HL-60 (cell line): ENCODE measurements around the gene ATP6V1G3.

Experiments
- DNase-seq, 2 experiments: peaks; one replicate each; pipeline ENCODE4 v3.0.0-alpha.2; 2010 to 2020; ENCODE audit warnings: low read depth in 1 of 2, low spot score in 1 of 2
- H3K27ac ChIP-seq: fragments of 250-450 bp; sonication (Bioruptor Pico); replicated peaks from 2 replicates; pipeline ENCODE4 v1.5.1; 2020; ENCODE audit warnings: mild to moderate bottlenecking, moderate library complexity
- H3K27me3 ChIP-seq: fragments of 250-450 bp; sonication (Bioruptor Pico); 2 replicates; pipeline ENCODE4 v1.5.1; 2021; ENCODE audit warnings: mild to moderate bottlenecking, moderate library complexity; ENCODE audit not compliant: insufficient read depth, poor library complexity, severe bottlenecking
- H3K4me3 ChIP-seq: replicated peaks from 2 replicates; pipeline ENCODE4 v1.5.1; 2011; ENCODE audit warnings: mild to moderate bottlenecking, control low read depth, low read length; ENCODE audit not compliant: insufficient read depth
- CTCF ChIP-seq: IDR thresholded peaks from one replicate; pipeline ENCODE4 v1.5.1; 2011; ENCODE audit warnings: low read length, control low read depth, inconsistent platforms; ENCODE audit not compliant: insufficient read depth
- GABPA ChIP-seq: IDR thresholded peaks from 2 replicates; pipeline ENCODE4 v1.6.1; 2012; ENCODE audit warnings: low read depth
- POLR2AphosphoS5 ChIP-seq: IDR thresholded peaks from 2 replicates; pipeline ENCODE4 v1.6.1; 2012; ENCODE audit warnings: low read depth
- REST ChIP-seq: IDR thresholded peaks from 2 replicates; pipeline ENCODE4 v1.6.1; 2012; ENCODE audit warnings: low read depth; ENCODE audit not compliant: insufficient replicate concordance
- SPI1 ChIP-seq: IDR thresholded peaks from 2 replicates; pipeline ENCODE4 v1.6.1; 2012; ENCODE audit warnings: low read depth, mild to moderate bottlenecking, borderline replicate concordance

The ATP6V1G3 gene

GRCh38 chr1:198500096-198500495, 40.4 kb downstream of the ATP6V1G3 start:
- Histone ChIP-seq H3K27ac (no peak overlapping the region), H3K4me3 (no peak overlapping the region), H3K27me3 (no peaks in the 10 kb centered on the region)
- TF ChIP-seq POLR2AphosphoS5 (no peak), GABPA (no peak), SPI1 (no peak), REST (no peak), CTCF (no peak)
- DNase-seq, result no peak

- no peak for DNase-seq
- no peak overlapping the region for H3K4me3 ChIP-seq
- TF ChIP-seq POLR2AphosphoS5, result no peak
- no peak for TF ChIP-seq REST
- TF ChIP-seq SPI1, result no peak
- no peak for TF ChIP-seq GABPA
- no peak for TF ChIP-seq CTCF
- H3K27me3 ChIP-seq, result no peaks in the 10 kb centered on the region
- no peak overlapping the region for H3K27ac ChIP-seq
Measured at GRCh38 chr1:198499588-198499987, 40.9 kb downstream of the ATP6V1G3 start.

- Histone ChIP-seq H3K27me3 (no peaks in the 10 kb centered on the region), H3K4me3 (no peak overlapping the region), H3K27ac (no peak overlapping the region)
- DNase-seq, result no peak
- no peak for TF ChIP-seq CTCF
- TF ChIP-seq SPI1, result no peak
- no peak for TF ChIP-seq GABPA
- TF ChIP-seq POLR2AphosphoS5, result no peak
- TF ChIP-seq REST, result no peak
Measured at GRCh38 chr1:198498881-198499280, 41.6 kb downstream of the ATP6V1G3 start.
